ENCODE results near the gene SEBOX.

SEBOX gene

DNA sequence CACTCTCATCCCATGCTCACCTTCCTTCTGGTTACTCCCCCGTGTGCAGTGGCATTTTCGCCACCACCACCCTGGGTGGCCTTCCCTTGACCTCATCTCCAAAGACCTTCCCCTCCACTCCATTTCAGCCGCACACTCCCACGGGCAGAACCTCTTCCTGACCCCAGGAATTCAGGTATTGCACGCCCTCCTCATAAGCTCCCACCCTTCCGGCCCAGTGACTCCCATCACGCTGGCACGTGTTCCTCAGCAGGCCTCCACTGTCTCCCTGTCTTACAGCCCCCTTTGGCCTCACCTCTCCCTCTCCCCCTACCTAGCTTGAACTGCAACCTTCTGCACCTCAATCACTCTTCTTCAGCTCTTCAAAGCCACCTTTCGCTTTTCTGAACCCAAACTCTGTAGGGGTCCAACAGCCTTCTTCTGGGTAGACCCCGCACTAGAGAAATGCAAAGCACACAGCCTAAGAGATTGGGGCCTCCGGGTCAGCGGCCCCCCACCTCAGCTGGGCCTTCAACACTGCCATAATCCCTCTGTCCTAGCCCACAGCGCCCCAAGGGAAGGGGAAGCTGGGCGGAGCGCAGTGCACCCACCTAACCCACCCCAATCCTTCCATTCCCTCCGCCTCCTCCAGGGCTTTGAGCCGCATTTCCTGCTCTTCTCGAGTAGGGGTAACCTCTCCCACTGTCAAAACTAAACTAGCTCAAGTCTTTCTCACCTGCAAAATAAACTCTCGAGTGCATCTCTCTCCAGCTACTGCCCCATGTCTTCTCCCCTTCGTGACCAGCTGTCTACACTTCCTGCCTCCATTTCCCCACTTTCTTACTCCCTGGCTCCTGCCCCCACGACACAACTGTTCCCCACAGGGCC, 47.7 kb downstream of the SEBOX start:
- Histone ChIP-seq H3K9me2 (replicated peaks; ENCODE audit: insufficient read depth, low read length) (no peaks in the 10 kb centered on the region), H3K27me3 (replicated peaks; ENCODE audit: insufficient read depth, low read length) (no peaks in the 10 kb centered on the region), H3K9ac (ENCODE audit: low read length) (no peak overlapping the region), H3K4me3 (ENCODE audit: low read length) (peak overlapping the region; percentile 91; the same call in 1 of the 2 replicates), H2AFZ (ENCODE audit: low read length) (0 out of 2 replicates have a peak overlapping the region, but pooled peaks have one; percentile 86), H3K4me2 (ENCODE audit: low read depth, low read length) (peak overlapping the region; percentile 98; the same call in 1 of the 2 replicates), H3K4me1 (ENCODE audit: low read length) (peaks cover 4% of the 10 kb centered on the region; the same call in 1 of the 2 replicates), H4K20me1 (ENCODE audit: insufficient read depth, low read length) (no peaks in the 10 kb centered on the region), H3K79me2 (ENCODE audit: low read length) (peaks cover 34% of the 10 kb centered on the region), H3K36me3 (replicated peaks; ENCODE audit: insufficient read depth, low read length) (no peaks in the 10 kb centered on the region; the same call in 1 of the 2 replicates), H3F3A (ENCODE audit: insufficient read depth, low read length) (no peaks in the 10 kb centered on the region), H3K9me3 (replicated peaks; ENCODE audit: insufficient read depth, low read length) (no peaks in the 10 kb centered on the region), H3K27ac (ENCODE audit: low read length) (no peak overlapping the region)
- TF ChIP-seq, protein P1, sequence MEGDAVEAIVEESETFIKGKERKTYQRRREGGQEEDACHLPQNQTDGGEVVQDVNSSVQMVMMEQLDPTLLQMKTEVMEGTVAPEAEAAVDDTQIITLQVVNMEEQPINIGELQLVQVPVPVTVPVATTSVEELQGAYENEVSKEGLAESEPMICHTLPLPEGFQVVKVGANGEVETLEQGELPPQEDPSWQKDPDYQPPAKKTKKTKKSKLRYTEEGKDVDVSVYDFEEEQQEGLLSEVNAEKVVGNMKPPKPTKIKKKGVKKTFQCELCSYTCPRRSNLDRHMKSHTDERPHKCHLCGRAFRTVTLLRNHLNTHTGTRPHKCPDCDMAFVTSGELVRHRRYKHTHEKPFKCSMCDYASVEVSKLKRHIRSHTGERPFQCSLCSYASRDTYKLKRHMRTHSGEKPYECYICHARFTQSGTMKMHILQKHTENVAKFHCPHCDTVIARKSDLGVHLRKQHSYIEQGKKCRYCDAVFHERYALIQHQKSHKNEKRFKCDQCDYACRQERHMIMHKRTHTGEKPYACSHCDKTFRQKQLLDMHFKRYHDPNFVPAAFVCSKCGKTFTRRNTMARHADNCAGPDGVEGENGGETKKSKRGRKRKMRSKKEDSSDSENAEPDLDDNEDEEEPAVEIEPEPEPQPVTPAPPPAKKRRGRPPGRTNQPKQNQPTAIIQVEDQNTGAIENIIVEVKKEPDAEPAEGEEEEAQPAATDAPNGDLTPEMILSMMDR (IDR thresholded peaks at IDR 0.05; ENCODE audit: low read length) = no peak
- no peak for TF ChIP-seq EZH2phosphoT487 (IDR thresholded peaks at IDR 0.05; ENCODE audit: low read length)
- no peak for TF ChIP-seq EZH2 (optimal IDR thresholded peaks at IDR 0.05; ENCODE audit: low read depth, low read length)
- DNase-seq = no peak

DNA sequence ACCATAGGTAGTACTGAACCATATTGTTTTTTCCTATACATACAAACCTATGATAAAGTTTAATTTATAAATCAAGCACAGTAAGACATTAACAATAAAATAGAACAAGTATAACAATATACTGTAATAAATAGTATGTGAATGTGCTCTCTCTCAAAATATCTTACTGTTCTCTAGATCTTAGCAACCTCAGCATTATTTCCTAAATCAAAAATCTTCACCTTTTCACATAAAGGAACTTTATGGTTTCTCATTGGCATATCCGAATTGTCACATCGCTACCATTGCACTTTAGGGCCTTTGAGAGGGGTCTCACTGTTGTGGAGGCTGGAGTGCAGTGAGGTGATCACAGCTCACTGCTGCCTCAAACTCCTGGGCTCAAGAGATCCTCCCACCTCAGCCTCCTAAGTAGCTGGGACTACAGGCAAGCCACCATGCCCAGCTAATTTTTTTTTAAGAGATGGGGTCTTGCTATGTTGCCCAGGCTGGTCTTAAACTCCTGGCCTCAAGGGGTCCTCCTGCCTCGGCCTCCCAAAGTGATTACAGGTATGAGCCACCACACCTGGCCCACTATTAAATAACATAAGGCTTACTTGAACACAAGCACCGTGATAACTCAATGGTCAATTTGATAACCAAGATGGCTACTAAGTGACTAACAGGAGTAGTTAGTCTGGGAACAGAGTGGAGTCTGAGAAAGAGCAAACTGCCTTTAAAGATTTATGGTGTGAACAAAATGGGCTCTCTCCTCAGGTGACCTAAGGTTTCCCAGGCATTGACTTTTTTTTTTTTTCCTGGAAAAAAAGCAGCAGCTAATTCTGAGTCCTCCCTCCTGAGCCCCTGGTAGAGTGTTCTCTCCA, 48.9 kb downstream of the SEBOX start:
- Histone ChIP-seq H3K9me3 (replicated peaks; ENCODE audit: insufficient read depth, low read length) (no peaks in the 10 kb centered on the region), H3K79me2 (ENCODE audit: low read length) (peaks cover 21% of the 10 kb centered on the region), H4K20me1 (ENCODE audit: insufficient read depth, low read length) (no peaks in the 10 kb centered on the region), H3K27ac (ENCODE audit: low read length) (no peak overlapping the region), H3F3A (ENCODE audit: insufficient read depth, low read length) (no peaks in the 10 kb centered on the region), H3K9me2 (replicated peaks; ENCODE audit: insufficient read depth, low read length) (no peaks in the 10 kb centered on the region), H3K4me2 (ENCODE audit: low read depth, low read length) (no peak overlapping the region), H3K36me3 (replicated peaks; ENCODE audit: insufficient read depth, low read length) (no peaks in the 10 kb centered on the region; the same call in 1 of the 2 replicates), H3K4me1 (ENCODE audit: low read length) (peaks cover 4% of the 10 kb centered on the region; the same call in 1 of the 2 replicates), H2AFZ (ENCODE audit: low read length) (no peak overlapping the region), H3K9ac (ENCODE audit: low read length) (no peak overlapping the region), H3K4me3 (ENCODE audit: low read length) (no peak overlapping the region), H3K27me3 (replicated peaks; ENCODE audit: insufficient read depth, low read length) (no peaks in the 10 kb centered on the region)
- TF ChIP-seq, protein P1 (IDR thresholded peaks at IDR 0.05; ENCODE audit: low read length) = no peak
- no peak for TF ChIP-seq EZH2 (optimal IDR thresholded peaks at IDR 0.05; ENCODE audit: low read depth, low read length)
- DNase-seq = no peak

DNA sequence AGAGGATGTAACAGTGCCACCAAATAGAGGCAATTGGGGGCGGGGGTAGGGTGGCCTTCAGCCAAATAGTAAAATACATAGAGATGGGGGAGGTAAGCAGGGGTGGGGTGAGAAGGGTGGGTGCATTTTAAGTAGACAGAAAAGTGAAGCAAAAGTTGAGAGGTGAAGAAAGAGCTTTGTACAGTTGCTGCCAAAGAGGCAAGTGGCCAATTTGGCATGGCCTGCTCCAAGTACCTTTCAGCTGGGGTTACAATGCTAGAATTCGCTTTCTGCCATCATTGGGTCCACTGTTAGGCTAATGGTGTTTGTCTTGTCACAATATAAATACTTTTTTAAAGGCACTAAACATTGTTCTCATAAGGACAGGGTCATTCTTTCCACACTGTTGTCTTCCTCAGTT, 51.2 kb downstream of the SEBOX start:
- 0 out of 2 replicates have a peak, but pooled peaks cover 4% of the 10 kb centered on the region for H3K4me1 ChIP-seq (ENCODE audit: low read length)
- TF ChIP-seq, protein P1 (IDR thresholded peaks at IDR 0.05; ENCODE audit: low read length) = no peak
- TF ChIP-seq EZH2 (optimal IDR thresholded peaks at IDR 0.05; ENCODE audit: low read depth, low read length) (no peak), EZH2phosphoT487 (IDR thresholded peaks at IDR 0.05; ENCODE audit: low read length) (no peak)
- no peaks in the 10 kb centered on the region for H3F3A ChIP-seq (ENCODE audit: insufficient read depth, low read length)

More for the DNA sequence above, 51.2 kb downstream of the SEBOX start:
- no peaks in the 10 kb centered on the region for H3K9me3 ChIP-seq (replicated peaks; ENCODE audit: insufficient read depth, low read length)
- no peak overlapping the region for H3K27ac ChIP-seq (ENCODE audit: low read length)
- no peak overlapping the region for H3K4me3 ChIP-seq (ENCODE audit: low read length)
- no peak for DNase-seq
- H3K27me3 ChIP-seq (replicated peaks; ENCODE audit: insufficient read depth, low read length) = no peaks in the 10 kb centered on the region
- no peaks in the 10 kb centered on the region for H3K79me2 ChIP-seq (ENCODE audit: low read length)
- H3K9me2 ChIP-seq (replicated peaks; ENCODE audit: insufficient read depth, low read length) = no peaks in the 10 kb centered on the region
- no peak overlapping the region for H3K9ac ChIP-seq (ENCODE audit: low read length)
- H2AFZ ChIP-seq (ENCODE audit: low read length) = no peak overlapping the region
- H3K36me3 ChIP-seq (replicated peaks; ENCODE audit: insufficient read depth, low read length) = no peaks in the 10 kb centered on the region
- no peak overlapping the region for H3K4me2 ChIP-seq (ENCODE audit: low read depth, low read length)
- no peaks in the 10 kb centered on the region for H4K20me1 ChIP-seq (ENCODE audit: insufficient read depth, low read length)
